Osteocyte (in vitro differentiated cells): ENCODE data around the gene PLXNA2. TPM values are rescaled to one million over a fixed set of nuclear protein-coding genes. Genes with fewer than 3 reads are reported as not detected.

Source experiments
- DNase-seq: peaks from one replicate; pipeline ENCODE4 v3.0.0; 2021; ENCODE audit warnings: mixed read lengths; ENCODE audit not compliant: unreplicated experiment; ENCODE audit errors: extremely low spot score
- H3K27ac Mint-ChIP-seq: one replicate; pipeline ENCODE4 v1.8.0; 2021; ENCODE audit warnings: mild to moderate bottlenecking, mixed read lengths; ENCODE audit not compliant: unreplicated experiment
- H3K27me3 Mint-ChIP-seq: one replicate; pipeline ENCODE4 v1.8.0; 2021; ENCODE audit warnings: mixed read lengths; ENCODE audit not compliant: unreplicated experiment
- H3K36me3 Mint-ChIP-seq: one replicate; pipeline ENCODE4 v1.8.0; 2021; ENCODE audit warnings: mixed read lengths; ENCODE audit not compliant: unreplicated experiment
- H3K4me1 Mint-ChIP-seq: one replicate; pipeline ENCODE4 v1.8.0; 2021; ENCODE audit warnings: mixed read lengths; ENCODE audit not compliant: unreplicated experiment
- H3K4me3 Mint-ChIP-seq: one replicate; pipeline ENCODE4 v1.8.0; 2021; ENCODE audit warnings: mild to moderate bottlenecking, moderate library complexity, mixed read lengths; ENCODE audit not compliant: unreplicated experiment
- H3K9me3 Mint-ChIP-seq: one replicate; pipeline ENCODE4 v1.8.0; 2021; ENCODE audit warnings: mixed read lengths; ENCODE audit not compliant: unreplicated experiment
- CTCF ChIP-seq: fragments of 200-600 bp; sonication (generic); IDR thresholded peaks from 2 replicates; pipeline ENCODE4 v1.5.0; 2021; ENCODE audit warnings: antibody characterized with exemption, mild to moderate bottlenecking, moderate library complexity
- total RNA-seq: library from RNA; stranded (reverse); gene quantifications from 2 replicates; pipeline ENCODE4 v1.2.1, GENCODE V29; 2021

Gene PLXNA2
- total RNA-seq, 1 donor from 2014 or later, result 19.5 TPM

- peaks cover 44% of the 10 kb centered on the region for H3K4me1 Mint-ChIP-seq
- H3K36me3 Mint-ChIP-seq, result no peaks in the 10 kb centered on the region
- no peaks in the 10 kb centered on the region for H3K9me3 Mint-ChIP-seq
- DNase-seq, result no peak
- H3K27me3 Mint-ChIP-seq, result no peaks in the 10 kb centered on the region
- peak overlapping the region; percentile 89 for H3K27ac Mint-ChIP-seq
- TF ChIP-seq CTCF, result no peak
- no peak overlapping the region for H3K4me3 Mint-ChIP-seq
These were observed 40.2 kb downstream of the PLXNA2 start for GRCh38 chr1:208203848-208204609.

GRCh38 chr1:208203127-208203847 lies 40.9 kb downstream of the PLXNA2 start:
- no peak for DNase-seq
- Mint-ChIP-seq H3K36me3 (peaks cover 2% of the 10 kb centered on the region), H3K27ac (peak overlapping the region; percentile 89), H3K27me3 (no peaks in the 10 kb centered on the region), H3K9me3 (no peaks in the 10 kb centered on the region), H3K4me1 (peaks cover 40% of the 10 kb centered on the region), H3K4me3 (peak overlapping the region; percentile 14)
- no peak for TF ChIP-seq CTCF

GRCh38 chr1:208202333-208202995 lies 41.7 kb downstream of the PLXNA2 start:
- DNase-seq, result no peak
- no peak for TF ChIP-seq CTCF
- H3K4me1 Mint-ChIP-seq, result peaks cover 32% of the 10 kb centered on the region
- peak overlapping the region; percentile 89 for H3K27ac Mint-ChIP-seq
- H3K9me3 Mint-ChIP-seq, result no peaks in the 10 kb centered on the region
- no peak overlapping the region for H3K4me3 Mint-ChIP-seq
- peaks cover 2% of the 10 kb centered on the region for H3K36me3 Mint-ChIP-seq
- H3K27me3 Mint-ChIP-seq, result no peaks in the 10 kb centered on the region

- no peaks in the 10 kb centered on the region for H3K27me3 Mint-ChIP-seq
- H3K27ac Mint-ChIP-seq, result peak overlapping the region; percentile 61
- H3K9me3 Mint-ChIP-seq, result no peaks in the 10 kb centered on the region
- no peak for DNase-seq
- H3K36me3 Mint-ChIP-seq, result peaks cover 2% of the 10 kb centered on the region
- H3K4me1 Mint-ChIP-seq, result peaks cover 27% of the 10 kb centered on the region
- no peak for TF ChIP-seq CTCF
- H3K4me3 Mint-ChIP-seq, result no peak overlapping the region
These were observed 43.0 kb downstream of the PLXNA2 start for GRCh38 chr1:208201229-208201628.

- Mint-ChIP-seq H3K9me3 (no peaks in the 10 kb centered on the region), H3K36me3 (peaks cover 2% of the 10 kb centered on the region), H3K4me3 (no peak overlapping the region), H3K4me1 (peaks cover 27% of the 10 kb centered on the region), H3K27ac (peak overlapping the region; percentile 50), H3K27me3 (no peaks in the 10 kb centered on the region)
- DNase-seq, result no peak
- no peak for TF ChIP-seq CTCF
These were observed 44.1 kb downstream of the PLXNA2 start for GRCh38 chr1:208200116-208200515.
